Breast epithelium (tissue), 3 donors: ENCODE data around the gene STEAP3.

Source experiments
- CTCF ChIP-seq, 3 donors: fragments of 450-650 bp; IDR thresholded peaks; one replicate each; pipeline ENCODE4 v1.5.1; 2016 to 2017; ENCODE audit warnings: antibody characterized with exemption in 3 of 3, mild to moderate bottlenecking in 3 of 3, moderate library complexity in 3 of 3
- POLR2AphosphoS5 ChIP-seq, 3 donors: sonication (generic); formaldehyde crosslinking; IDR thresholded peaks; one replicate each; pipeline ENCODE4 v1.6.1; 2017; ENCODE audit warnings: antibody characterized with exemption in 3 of 3

- TF ChIP-seq POLR2AphosphoS5 (IDR thresholded peaks at IDR 0.05) (no peak), CTCF (IDR thresholded peaks at IDR 0.05) (no peak)
These were observed 72.2 kb downstream of the STEAP3 start for GRCh38 chr2:119295688-119296375.
